ENCODE data around the gene UGDH. TPM values are rescaled to one million over a fixed set of nuclear protein-coding genes. Genes with fewer than 3 reads are reported as not detected.

UGDH gene
- total RNA-seq, 1 experiment from 2014 or later, result 52.5 TPM

GRCh38 chr4:39456946-39457763 is 70.1 kb downstream of the UGDH start:
- Histone ChIP-seq H3K36me3 (ENCODE audit: insufficient read depth, low read length, poor library complexity, severe bottlenecking) (peaks cover 62% of the 10 kb centered on the region), H3K4me1 (ENCODE audit: insufficient read depth, low read length, poor library complexity, severe bottlenecking) (peaks cover 18% of the 10 kb centered on the region), H3K4me3 (ENCODE audit: low read depth, low read length, poor library complexity, severe bottlenecking) (peak overlapping the region; percentile 93), H3K27ac (ENCODE audit: low read depth, low read length, poor library complexity, severe bottlenecking) (peak overlapping the region; percentile 94), H3K27me3 (replicated peaks; ENCODE audit: insufficient read depth, low read depth, low read length, poor library complexity) (no peaks in the 10 kb centered on the region), H3K9me3 (ENCODE audit: low read depth, low read length, poor library complexity, severe bottlenecking) (no peaks in the 10 kb centered on the region)
- intact Hi-C loops (cut with micrococcal nuclease; ENCODE audit: unreplicated experiment), result no loop called here
- DNase-seq (ENCODE audit: low spot score), result no peak
- POLR2A ChIA-PET (ENCODE audit: low non-redundant PET), result interaction anchor here (0.6 to 1.0 kb wide), 4 partner anchors 8 to 275 kb away, joined by 3 to 5 read pairs (median 3); no protein-coding TSS in a partner anchor
- no peak for TF ChIP-seq EZH2 (IDR thresholded peaks at IDR 0.05; ENCODE audit: borderline replicate concordance, low read depth, low read length, poor library complexity, severe bottlenecking)
- TF ChIP-seq CTCF (conservative IDR thresholded peaks at IDR 0.05; ENCODE audit: low read depth, low read length), result no peak
- CTCF ChIA-PET, result no interaction called here
- BruUV-seq (replicated peaks), result no TSS peak

GRCh38 chr4:39455486-39455885 is 71.8 kb downstream of the UGDH start:
- peaks cover 77% of the 10 kb centered on the region for H3K36me3 ChIP-seq (ENCODE audit: insufficient read depth, low read length, poor library complexity, severe bottlenecking)
- no peaks in the 10 kb centered on the region for H3K27me3 ChIP-seq (replicated peaks; ENCODE audit: insufficient read depth, low read depth, low read length, poor library complexity)
- peaks cover 18% of the 10 kb centered on the region for H3K4me1 ChIP-seq (ENCODE audit: insufficient read depth, low read length, poor library complexity, severe bottlenecking)
- intact Hi-C loops (cut with micrococcal nuclease; ENCODE audit: unreplicated experiment), result no loop called here
- POLR2A ChIA-PET (ENCODE audit: low non-redundant PET), result no interaction called here
- TF ChIP-seq EZH2 (IDR thresholded peaks at IDR 0.05; ENCODE audit: borderline replicate concordance, low read depth, low read length, poor library complexity, severe bottlenecking) (no peak), CTCF (conservative IDR thresholded peaks at IDR 0.05; ENCODE audit: low read depth, low read length) (no peak)
- BruUV-seq (replicated peaks), result no TSS peak
- DNase-seq (ENCODE audit: low spot score), result no peak
- no peaks in the 10 kb centered on the region for H3K9me3 ChIP-seq (ENCODE audit: low read depth, low read length, poor library complexity, severe bottlenecking)
- H3K4me3 ChIP-seq (ENCODE audit: low read depth, low read length, poor library complexity, severe bottlenecking), result no peak overlapping the region
- no peak overlapping the region for H3K27ac ChIP-seq (ENCODE audit: low read depth, low read length, poor library complexity, severe bottlenecking)
- CTCF ChIA-PET, result no interaction called here

GRCh38 chr4:39453738-39454137 is 73.5 kb downstream of the UGDH start:
- no TSS peak for BruUV-seq (replicated peaks)
- intact Hi-C loops (cut with micrococcal nuclease; ENCODE audit: unreplicated experiment), result no loop called here
- TF ChIP-seq CTCF (conservative IDR thresholded peaks at IDR 0.05; ENCODE audit: low read depth, low read length) (no peak), EZH2 (IDR thresholded peaks at IDR 0.05; ENCODE audit: borderline replicate concordance, low read depth, low read length, poor library complexity, severe bottlenecking) (no peak)
- Histone ChIP-seq H3K4me3 (ENCODE audit: low read depth, low read length, poor library complexity, severe bottlenecking) (no peak overlapping the region), H3K36me3 (ENCODE audit: insufficient read depth, low read length, poor library complexity, severe bottlenecking) (peaks cover 84% of the 10 kb centered on the region), H3K4me1 (ENCODE audit: insufficient read depth, low read length, poor library complexity, severe bottlenecking) (peaks cover 18% of the 10 kb centered on the region), H3K27me3 (replicated peaks; ENCODE audit: insufficient read depth, low read depth, low read length, poor library complexity) (no peaks in the 10 kb centered on the region), H3K27ac (ENCODE audit: low read depth, low read length, poor library complexity, severe bottlenecking) (no peak overlapping the region), H3K9me3 (ENCODE audit: low read depth, low read length, poor library complexity, severe bottlenecking) (no peaks in the 10 kb centered on the region)
- DNase-seq (ENCODE audit: low spot score), result no peak
- ChIA-PET POLR2A (ENCODE audit: low non-redundant PET) (no interaction called here), CTCF (interaction anchor here (0.6 kb wide), 1 partner anchor 25 kb away, joined by 5 read pairs; no protein-coding TSS in a partner anchor)

Measured in A673 (cell line).